BLaER1 treated with 17β-estradiol and CSF1 and Interleukin-3, amounts not matched to agents 10 nM and 100 nM (cell line): ENCODE data around the gene TANK.

Experiments used
- H3K27ac ChIP-seq, 11 experiments: shearing (Covaris generic); formaldehyde crosslinking; 2 replicates each; pipeline ENCODE4 v1.8.1; 2022
- H3K27me3 ChIP-seq, 11 experiments: shearing (Covaris generic); formaldehyde crosslinking; 2 replicates each; pipeline ENCODE4 v1.8.1; 2022
- H3K36me3 ChIP-seq, 11 experiments: shearing (Covaris generic); formaldehyde crosslinking; 2 replicates each; pipeline ENCODE4 v1.8.1; 2022
- H3K4me1 ChIP-seq, 10 experiments: shearing (Covaris generic); formaldehyde crosslinking; 2 replicates each; pipeline ENCODE4 v1.8.1; 2022
- H3K4me2 ChIP-seq, 11 experiments: shearing (Covaris generic); formaldehyde crosslinking; 2 replicates each; pipeline ENCODE4 v1.8.1; 2022
- H3K4me3 ChIP-seq, 10 experiments: shearing (Covaris generic); formaldehyde crosslinking; 2 replicates each; pipeline ENCODE4 v1.8.1; 2022
- H3K9ac ChIP-seq, 11 experiments: shearing (Covaris generic); formaldehyde crosslinking; 2 replicates each; pipeline ENCODE4 v1.8.1; 2022
- H3K9me3 ChIP-seq, 11 experiments: shearing (Covaris generic); formaldehyde crosslinking; replicated peaks in 1 of 11; 2 replicates each; pipeline ENCODE4 v1.8.1; 2022
- H4K20me1 ChIP-seq, 11 experiments: shearing (Covaris generic); formaldehyde crosslinking; 2 replicates each; pipeline ENCODE4 v1.8.1; 2022
- Cebpa-rat ChIP-seq, 11 experiments: shearing (Covaris generic); IDR thresholded peaks; 2 replicates each; pipeline ENCODE4 v1.8.1; 2022

Gene TANK

DNA sequence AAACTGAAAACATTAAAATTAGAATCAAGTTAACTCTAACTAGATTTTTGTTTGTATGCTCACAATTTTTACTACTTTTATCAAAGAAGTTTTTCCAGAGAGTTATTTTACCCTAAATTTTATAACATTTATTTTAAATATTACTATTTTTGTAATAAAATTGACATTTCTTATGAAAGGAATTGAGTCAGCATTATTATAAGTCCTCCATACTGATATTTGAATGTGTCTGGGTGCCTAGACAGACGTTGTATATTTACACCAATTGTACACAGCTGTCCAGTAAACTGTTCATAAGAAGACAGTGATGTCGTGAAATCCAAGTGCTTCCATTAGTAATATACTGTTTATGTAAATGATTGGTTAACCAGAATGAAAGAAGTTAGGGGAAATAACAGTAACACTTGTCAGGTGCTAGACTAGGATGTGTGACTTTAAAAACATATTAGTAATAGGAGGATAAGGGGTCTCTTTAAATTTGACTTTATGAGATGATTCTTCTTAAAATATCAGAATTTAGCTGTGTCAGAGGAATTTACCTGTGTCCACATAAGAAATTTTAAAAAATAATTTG lies 73.7 kb downstream of the TANK start:
- H4K20me1 ChIP-seq: peaks cover 35 to 97% (median 65%) of the 10 kb centered on the region in 11 experiments
- no peak for TF ChIP-seq Cebpa-rat (IDR thresholded peaks at IDR 0.05)
- no peak overlapping the region for H3K9ac ChIP-seq
- H3K9me3 ChIP-seq: peaks cover 0 to 24% (median 18%) of the 10 kb centered on the region in 11 experiments; a peak in 18 of 22 replicates
- H3K4me3 ChIP-seq: no peak overlapping the region
- no peak overlapping the region for H3K4me2 ChIP-seq
- no peak overlapping the region for H3K27ac ChIP-seq
- H3K27me3 ChIP-seq: peaks cover 24 to 45% (median 37%) of the 10 kb centered on the region in 11 experiments
- peaks cover 0 to 19% (median 9%) of the 10 kb centered on the region in 10 experiments; a peak in 11 of 20 replicates for H3K4me1 ChIP-seq
- H3K36me3 ChIP-seq: peaks cover 22 to 77% (median 63%) of the 10 kb centered on the region in 11 experiments

GRCh38 chr2:161234627-161235026 lies 74.4 kb downstream of the TANK start:
- Histone ChIP-seq H3K36me3 (peaks cover 21 to 70% (median 56%) of the 10 kb centered on the region in 11 experiments), H3K4me1 (peaks cover 0 to 19% (median 9%) of the 10 kb centered on the region in 10 experiments; a peak in 11 of 20 replicates), H3K9ac (no peak overlapping the region), H4K20me1 (peaks cover 41 to 90% (median 63%) of the 10 kb centered on the region in 11 experiments), H3K4me3 (no peak overlapping the region), H3K4me2 (no peak overlapping the region), H3K27ac (no peak overlapping the region), H3K9me3 (peaks cover 0 to 30% (median 25%) of the 10 kb centered on the region in 11 experiments; a peak in 18 of 22 replicates), H3K27me3 (peaks cover 31 to 52% (median 43%) of the 10 kb centered on the region in 11 experiments)
- no peak for TF ChIP-seq Cebpa-rat (IDR thresholded peaks at IDR 0.05)

- H3K9me3 ChIP-seq: peaks cover 0 to 30% (median 26%) of the 10 kb centered on the region in 11 experiments; a peak in 18 of 22 replicates
- peaks cover 9 to 40% (median 33%) of the 10 kb centered on the region in 11 experiments; a peak in 21 of 22 replicates for H3K36me3 ChIP-seq
- H3K27ac ChIP-seq: no peak overlapping the region
- peaks cover 34 to 64% (median 45%) of the 10 kb centered on the region in 11 experiments; a peak in 21 of 22 replicates for H4K20me1 ChIP-seq
- peak overlapping the region in 8 of 10 experiments; percentile 29 to 42 (median 37); a peak in 15 of 20 replicates for H3K4me3 ChIP-seq
- H3K4me2 ChIP-seq: peak overlapping the region; percentile 43 to 76 (median 53)
- no peak for TF ChIP-seq Cebpa-rat (IDR thresholded peaks at IDR 0.05)
- H3K27me3 ChIP-seq: peaks cover 56 to 82% (median 73%) of the 10 kb centered on the region in 11 experiments
- peaks cover 0 to 19% (median 9%) of the 10 kb centered on the region in 10 experiments; a peak in 11 of 20 replicates for H3K4me1 ChIP-seq
- no peak overlapping the region for H3K9ac ChIP-seq
Observed at GRCh38 chr2:161237392-161238264, 77.4 kb downstream of the TANK start.

DNA sequence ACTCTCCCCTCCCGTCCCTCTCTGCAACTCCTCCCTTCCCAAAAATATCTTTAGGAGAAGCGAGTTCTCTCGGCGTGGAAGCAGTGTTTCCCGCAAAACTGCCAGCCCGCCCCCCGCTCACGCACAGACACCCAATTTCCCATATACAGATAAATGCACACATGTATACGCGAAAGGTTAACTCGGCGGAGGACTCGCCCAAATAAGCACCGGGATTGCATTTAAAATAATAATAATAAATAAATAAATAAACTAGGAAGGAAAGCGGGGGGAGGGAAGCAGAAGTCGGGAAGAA lies 78.0 kb downstream of the TANK start:
- no peak for TF ChIP-seq Cebpa-rat (IDR thresholded peaks at IDR 0.05)
- Histone ChIP-seq H4K20me1 (peaks cover 29 to 58% (median 39%) of the 10 kb centered on the region in 11 experiments; a peak in 21 of 22 replicates), H3K27ac (no peak overlapping the region), H3K27me3 (peaks cover 62 to 87% (median 79%) of the 10 kb centered on the region in 11 experiments), H3K4me2 (peak overlapping the region; percentile 43 to 76 (median 53)), H3K4me3 (peak overlapping the region in 9 of 10 experiments; percentile 29 to 42 (median 37); a peak in 17 of 20 replicates), H3K9ac (no peak overlapping the region), H3K36me3 (peaks cover 9 to 34% (median 28%) of the 10 kb centered on the region in 11 experiments; a peak in 21 of 22 replicates), H3K9me3 (peaks cover 0 to 30% (median 26%) of the 10 kb centered on the region in 11 experiments; a peak in 18 of 22 replicates), H3K4me1 (peaks cover 0 to 19% (median 9%) of the 10 kb centered on the region in 10 experiments; a peak in 11 of 20 replicates)

GRCh38 chr2:161238560-161239325 lies 78.5 kb downstream of the TANK start:
- no peak overlapping the region for H3K9ac ChIP-seq
- H4K20me1 ChIP-seq: peaks cover 28 to 55% (median 36%) of the 10 kb centered on the region in 11 experiments; a peak in 21 of 22 replicates
- H3K4me1 ChIP-seq: peaks cover 0 to 19% (median 9%) of the 10 kb centered on the region in 10 experiments; a peak in 11 of 20 replicates
- H3K27me3 ChIP-seq: peaks cover 67 to 93% (median 85%) of the 10 kb centered on the region in 11 experiments
- H3K4me3 ChIP-seq: peak overlapping the region in 9 of 10 experiments; percentile 29 to 42 (median 37); a peak in 17 of 20 replicates
- no peak for TF ChIP-seq Cebpa-rat (IDR thresholded peaks at IDR 0.05)
- H3K4me2 ChIP-seq: peak overlapping the region; percentile 43 to 76 (median 53); a peak in 21 of 22 replicates
- peaks cover 0 to 31% (median 26%) of the 10 kb centered on the region in 11 experiments; a peak in 18 of 22 replicates for H3K9me3 ChIP-seq
- peaks cover 9 to 34% (median 27%) of the 10 kb centered on the region in 11 experiments; a peak in 21 of 22 replicates for H3K36me3 ChIP-seq
- H3K27ac ChIP-seq: no peak overlapping the region

DNA sequence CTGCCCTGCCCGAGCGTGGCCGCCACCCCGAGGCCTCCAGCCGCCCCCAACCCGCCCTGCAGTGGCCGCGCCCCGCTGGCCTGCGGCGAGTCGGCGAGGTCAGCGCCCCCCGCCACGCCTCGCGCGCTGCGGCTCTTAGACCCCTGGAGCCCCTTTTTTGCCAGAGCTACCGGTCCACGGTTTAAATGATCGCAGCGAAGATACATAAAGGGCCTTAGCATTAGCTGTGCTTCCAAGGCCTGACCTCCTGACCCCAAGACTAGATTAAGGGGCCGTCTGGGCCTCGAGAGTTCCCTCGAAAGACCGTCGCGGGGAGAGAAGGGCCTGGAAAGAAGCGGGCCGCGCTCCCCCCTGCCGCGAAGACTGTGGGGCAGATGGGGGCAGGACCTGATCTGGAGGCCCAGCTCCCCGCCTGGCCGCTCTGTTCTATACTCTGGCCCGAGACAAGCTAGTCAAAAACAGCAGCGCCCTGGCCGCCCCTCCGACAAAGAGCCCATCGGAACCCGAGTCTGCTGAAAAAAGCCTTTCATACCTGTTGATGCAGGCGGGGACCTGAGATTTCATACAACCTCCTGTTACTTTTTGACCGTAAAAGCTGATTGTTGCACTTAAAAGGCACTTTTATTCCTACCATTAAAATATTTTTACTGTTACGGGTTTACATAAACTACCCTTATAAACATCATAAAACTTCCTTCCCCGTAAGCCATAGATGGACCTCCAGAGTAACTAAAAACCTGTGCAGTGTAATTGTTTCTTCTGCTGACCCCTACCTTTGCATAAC lies 79.3 kb downstream of the TANK start:
- Histone ChIP-seq H3K4me1 (peaks cover 0 to 19% (median 9%) of the 10 kb centered on the region in 10 experiments; a peak in 11 of 20 replicates), H3K27ac (no peak overlapping the region), H3K4me3 (no peak overlapping the region), H3K27me3 (peaks cover 75 to 94% (median 91%) of the 10 kb centered on the region in 11 experiments), H4K20me1 (peaks cover 25 to 50% (median 31%) of the 10 kb centered on the region in 11 experiments; a peak in 21 of 22 replicates), H3K9me3 (peaks cover 0 to 39% (median 27%) of the 10 kb centered on the region in 11 experiments; a peak in 18 of 22 replicates), H3K4me2 (no peak overlapping the region), H3K9ac (no peak overlapping the region), H3K36me3 (peaks cover 9 to 27% (median 23%) of the 10 kb centered on the region in 11 experiments; a peak in 21 of 22 replicates)
- no peak for TF ChIP-seq Cebpa-rat (IDR thresholded peaks at IDR 0.05)

DNA sequence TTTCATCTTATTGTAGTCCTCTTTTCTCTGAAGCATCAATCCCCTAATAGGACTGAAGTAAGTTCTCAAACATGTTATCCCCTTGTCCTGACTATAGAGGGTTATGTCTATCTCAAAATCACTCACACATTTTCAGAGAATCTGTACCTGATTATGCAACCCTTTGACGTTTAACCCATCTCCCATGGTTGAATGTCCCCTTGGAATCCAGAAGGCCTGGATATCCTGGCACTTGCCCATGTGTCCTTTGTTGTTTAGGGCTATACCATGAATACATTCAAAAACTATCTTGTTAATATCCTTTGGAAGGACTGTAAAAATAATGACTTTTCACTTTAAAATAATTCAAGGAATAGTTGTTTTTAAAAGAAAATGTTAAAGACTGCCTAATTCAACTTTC lies 81.7 kb downstream of the TANK start:
- peaks cover 0 to 39% (median 27%) of the 10 kb centered on the region in 11 experiments; a peak in 18 of 22 replicates for H3K9me3 ChIP-seq
- no peak overlapping the region for H3K9ac ChIP-seq
- peaks cover 0 to 10% (median 8%) of the 10 kb centered on the region in 11 experiments; a peak in 18 of 22 replicates for H3K36me3 ChIP-seq
- no peak overlapping the region for H3K27ac ChIP-seq
- H3K4me3 ChIP-seq: no peak overlapping the region
- H3K4me1 ChIP-seq: peaks cover 0 to 19% (median 8%) of the 10 kb centered on the region in 10 experiments; a peak in 11 of 20 replicates
- peaks cover 9 to 44% (median 19%) of the 10 kb centered on the region in 11 experiments; a peak in 21 of 22 replicates for H4K20me1 ChIP-seq
- no peak for TF ChIP-seq Cebpa-rat (IDR thresholded peaks at IDR 0.05)
- H3K4me2 ChIP-seq: no peak overlapping the region
- peaks cover 93 to 100% (median 100%) of the 10 kb centered on the region in 11 experiments for H3K27me3 ChIP-seq
